Gastroesophageal sphincter (tissue), 4 donors: Measurements from ENCODE around the gene FGA. TPM values are rescaled to one million over a fixed set of nuclear protein-coding genes. Genes with fewer than 3 reads are reported as not detected.

Experiments used
- ATAC-seq: fragments of 150-250 bp; one replicate; pipeline ENCODE4 v1.9.1; 2016; ENCODE audit warnings: mild to moderate bottlenecking, moderate library complexity
- H3K27ac ChIP-seq, 4 donors: fragments of 200-600 bp; sonication (generic) in 3 of 4; 1 replicate in 3 of 4; 2 replicates in 1 of 4; pipeline ENCODE4 v1.5.1; 2016 to 2019
- H3K27me3 ChIP-seq: fragments of 200-600 bp; sonication (generic); one replicate; pipeline ENCODE4 v1.5.1; 2019
- H3K36me3 ChIP-seq, 2 donors: fragments of 200-600 bp; sonication (generic); one replicate each; pipeline ENCODE4 v1.5.1; 2019; ENCODE audit warnings: control low read depth in 1 of 2
- H3K4me1 ChIP-seq, 3 donors: fragments of 200-600 bp; sonication (generic); 1 replicate in 2 of 3; 2 replicates in 1 of 3; pipeline ENCODE4 v1.5.1; 2016 to 2019; ENCODE audit warnings: control low read depth in 2 of 3
- H3K4me3 ChIP-seq, 2 donors: fragments of 200-600 bp; sonication (generic); one replicate each; pipeline ENCODE4 v1.5.1; 2019; ENCODE audit warnings: mild to moderate bottlenecking in 1 of 2, moderate library complexity in 1 of 2
- H3K9me3 ChIP-seq, 3 donors: fragments of 200-600 bp; sonication (generic); one replicate each; pipeline ENCODE4 v1.5.1; 2017 to 2019; ENCODE audit warnings: control low read depth in 2 of 3
- CTCF ChIP-seq, 4 experiments: fragments of 200-600 bp in 2 of 4; fragments of 450-650 bp in 2 of 4; sonication (generic) in 1 of 4; IDR thresholded peaks; one replicate each; pipeline ENCODE4 v1.5.1; 2017 to 2019; ENCODE audit warnings: antibody characterized with exemption in 4 of 4, mild to moderate bottlenecking in 2 of 4, moderate library complexity in 2 of 4
- EP300 ChIP-seq: sonication (generic); formaldehyde crosslinking; IDR thresholded peaks from one replicate; pipeline ENCODE4 v1.6.1; 2017; ENCODE audit warnings: antibody characterized with exemption, mild to moderate bottlenecking
- POLR2A ChIP-seq, 2 donors: fragments of 450-650 bp; IDR thresholded peaks; one replicate each; pipeline ENCODE4 v1.6.1; 2017; ENCODE audit warnings: antibody characterized with exemption in 2 of 2, mild to moderate bottlenecking in 2 of 2, moderate library complexity in 1 of 2
- POLR2AphosphoS5 ChIP-seq: sonication (generic); formaldehyde crosslinking; IDR thresholded peaks from one replicate; pipeline ENCODE4 v1.6.1; 2017; ENCODE audit warnings: antibody characterized with exemption
- WGBS, 2 donors: methylation state at CpG; one replicate each; pipeline ENCODE4 v1.1.5; 2018; ENCODE audit warnings: low coverage in 1 of 2; 5-methylcytosine and 5-hydroxymethylcytosine counted together
- total RNA-seq, 4 donors: library from RNA; depleted of rRNA; stranded (reverse); fragments of >200 nt; gene quantifications; one replicate each; pipeline ENCODE4 v1.1.0, GENCODE V29; 2016

Gene FGA
- total RNA-seq, 4 donors from 2014 or later = 0.12 TPM; not detected in 3

- WGBS, 2 donors = 62 to 86% methylated on average over 2 to 3 of the region's 3 CpGs
- ATAC-seq = no peak
- no peaks in the 10 kb centered on the region for H3K4me1 ChIP-seq
- H3K27me3 ChIP-seq = peaks cover 14% of the 10 kb centered on the region
- H3K4me3 ChIP-seq = no peak overlapping the region
- H3K36me3 ChIP-seq = no peaks in the 10 kb centered on the region
- H3K27ac ChIP-seq = no peak overlapping the region
- no peaks in the 10 kb centered on the region for H3K9me3 ChIP-seq
- no peak for TF ChIP-seq EP300
- no peak for TF ChIP-seq POLR2A (IDR thresholded peaks at IDR 0.05)
These were observed 1.3 kb upstream of the FGA start for GRCh38 chr4:154591890-154592289.

GRCh38 chr4:154589296-154590197, 995 bp downstream of the FGA start:
- Histone ChIP-seq H3K4me3 (no peak overlapping the region), H3K27ac (no peak overlapping the region), H3K4me1 (no peaks in the 10 kb centered on the region), H3K27me3 (peaks cover 14% of the 10 kb centered on the region), H3K9me3 (no peaks in the 10 kb centered on the region), H3K36me3 (no peaks in the 10 kb centered on the region)
- TF ChIP-seq POLR2AphosphoS5 (no peak), POLR2A (IDR thresholded peaks at IDR 0.05) (no peak), EP300 (no peak), CTCF (IDR thresholded peaks at IDR 0.05) (no peak)
- ATAC-seq = no peak
- WGBS, 2 donors = 52 to 80% methylated on average over 5 to 6 of the region's 7 CpGs

GRCh38 chr4:154588198-154588597, 2.3 kb downstream of the FGA start:
- no peak for ATAC-seq
- H3K4me3 ChIP-seq = no peak overlapping the region
- H3K27me3 ChIP-seq = peaks cover 14% of the 10 kb centered on the region
- no peak for TF ChIP-seq CTCF (IDR thresholded peaks at IDR 0.05)
- TF ChIP-seq EP300 = no peak
- TF ChIP-seq POLR2A (IDR thresholded peaks at IDR 0.05) = no peak
- no peak for TF ChIP-seq POLR2AphosphoS5
- no peaks in the 10 kb centered on the region for H3K9me3 ChIP-seq
- H3K36me3 ChIP-seq = no peaks in the 10 kb centered on the region
- no peaks in the 10 kb centered on the region for H3K4me1 ChIP-seq
- 78 to 85% methylated on average over 2 of the region's 2 CpGs for WGBS, 2 donors
- H3K27ac ChIP-seq = no peak overlapping the region

- no peak overlapping the region for H3K4me3 ChIP-seq
- no peaks in the 10 kb centered on the region for H3K9me3 ChIP-seq
- TF ChIP-seq EP300 = no peak
- no peak for TF ChIP-seq CTCF (IDR thresholded peaks at IDR 0.05)
- TF ChIP-seq POLR2A (IDR thresholded peaks at IDR 0.05) = no peak
- TF ChIP-seq POLR2AphosphoS5 = no peak
- H3K27me3 ChIP-seq = peaks cover 14% of the 10 kb centered on the region
- 92 to 94% methylated on average over 11 of the region's 13 CpGs for WGBS, 2 donors
- no peak overlapping the region for H3K27ac ChIP-seq
- no peak for ATAC-seq
- H3K36me3 ChIP-seq = no peaks in the 10 kb centered on the region
- no peaks in the 10 kb centered on the region for H3K4me1 ChIP-seq
These were observed 4.1 kb downstream of the FGA start for GRCh38 chr4:154586296-154587033.

- ATAC-seq = no peak
- H3K36me3 ChIP-seq = no peaks in the 10 kb centered on the region
- no peaks in the 10 kb centered on the region for H3K4me1 ChIP-seq
- no peak overlapping the region for H3K27ac ChIP-seq
- WGBS, 2 donors = 83 to 94% methylated on average over 7 to 9 of the region's 10 CpGs
- no peaks in the 10 kb centered on the region for H3K9me3 ChIP-seq
- TF ChIP-seq EP300 (no peak), POLR2A (IDR thresholded peaks at IDR 0.05) (no peak), CTCF (IDR thresholded peaks at IDR 0.05) (no peak), POLR2AphosphoS5 (no peak)
- no peak overlapping the region for H3K4me3 ChIP-seq
- peaks cover 9% of the 10 kb centered on the region for H3K27me3 ChIP-seq
These were observed 5.0 kb downstream of the FGA start for GRCh38 chr4:154585369-154586018.
